H1 (cell line): ENCODE measurements around the gene ZNF407. TPM values are rescaled to one million over a fixed set of nuclear protein-coding genes. Genes with fewer than 3 reads are reported as not detected.

Experiments used
- CTCF ChIA-PET: fragments of 300-600 bp; sonication (Branson Sonifier 250); formaldehyde crosslinking; loops from one replicate; lab custom pipeline; 2021; ENCODE audit not compliant: partially characterized antibody; lab: Charles Lee
- POLR2A ChIA-PET: fragments of 300-600 bp; sonication (Branson Sonifier 250); formaldehyde crosslinking; loops from one replicate; lab custom pipeline; 2021; ENCODE audit warnings: inconsistent platforms; ENCODE audit not compliant: partially characterized antibody; lab: Charles Lee
- DNase-seq, 2 experiments: peaks; one replicate each; pipeline versions ENCODE4 v3.0.0 to v3.0.0-alpha.2; 2010 to 2022; ENCODE audit warnings: low spot score in 2 of 2, low read depth in 1 of 2, mixed read lengths in 1 of 2
- FAIRE-seq: peaks from 2 replicates; lab custom pipeline; 2011; peaks lifted over from hg19 to GRCh38; lab: Jason Lieb, UNC
- H2AFZ ChIP-seq: 2 replicates; pipeline ENCODE4 v1.8.1; 2012; ENCODE audit warnings: low read length, inconsistent platforms
- H2AK5ac ChIP-seq: 2 replicates; pipeline ENCODE4 v1.6.1; 2013; ENCODE audit warnings: low read depth, low read length
- H2BK120ac ChIP-seq: replicated peaks from 2 replicates; pipeline ENCODE3; 2013; ENCODE audit warnings: low read depth, low read length, inconsistent platforms
- H2BK12ac ChIP-seq: 2 replicates; pipeline ENCODE4 v1.6.1; 2013; ENCODE audit warnings: low read depth, low read length
- H2BK15ac ChIP-seq: 2 replicates; pipeline ENCODE4 v1.6.1; 2013; ENCODE audit warnings: low read length
- H2BK20ac ChIP-seq: 2 replicates; pipeline ENCODE4 v1.6.1; 2013; ENCODE audit warnings: low read length
- H2BK5ac ChIP-seq: 2 replicates; pipeline ENCODE4 v1.6.1; 2013; ENCODE audit warnings: low read depth, low read length
- H3K14ac ChIP-seq: 2 replicates; pipeline ENCODE4 v1.6.1; 2013; ENCODE audit warnings: inconsistent platforms; ENCODE audit not compliant: insufficient read length
- H3K18ac ChIP-seq: 2 replicates; pipeline ENCODE4 v1.6.1; 2013; ENCODE audit warnings: low read length; ENCODE audit errors: extremely low read depth
- H3K23ac ChIP-seq: 2 replicates; pipeline ENCODE4 v1.6.1; 2013; ENCODE audit warnings: inconsistent platforms; ENCODE audit not compliant: insufficient read length
- H3K23me2 ChIP-seq: 2 replicates; pipeline ENCODE4 v1.6.1; 2013; ENCODE audit warnings: low read depth, low read length
- H3K27ac ChIP-seq: 2 replicates; pipeline ENCODE4 v1.6.1; 2011; ENCODE audit warnings: low read depth, low read length, inconsistent platforms
- H3K27me3 ChIP-seq, 4 experiments: replicated peaks in 1 of 4; 1 replicate in 1 of 4; 2 replicates in 3 of 4; pipeline versions ENCODE4 v1.6.1 to v1.8.1; 2011 to 2013; ENCODE audit warnings: low read length in 3 of 4, mild to moderate bottlenecking in 3 of 4, inconsistent platforms in 2 of 4, mixed read lengths in 2 of 4, moderate library complexity in 1 of 4; ENCODE audit not compliant: control insufficient read depth in 3 of 4, insufficient read depth in 3 of 4; ENCODE audit errors: extremely low read depth in 1 of 4
- H3K36me3 ChIP-seq, 4 experiments: 2 replicates each; pipeline versions ENCODE4 v1.6.1 to v1.8.1; 2011 to 2013; ENCODE audit warnings: mild to moderate bottlenecking in 4 of 4, low read length in 3 of 4, moderate library complexity in 2 of 4, control low read depth in 1 of 4, inconsistent platforms in 1 of 4; ENCODE audit not compliant: insufficient read depth in 4 of 4, control insufficient read depth in 2 of 4
- H3K4ac ChIP-seq: replicated peaks from 2 replicates; pipeline ENCODE3; 2013; ENCODE audit warnings: low read length, low read depth, mixed read lengths, inconsistent platforms; ENCODE audit not compliant: insufficient read length
- H3K4me1 ChIP-seq, 4 experiments: replicated peaks in 1 of 4; 1 replicate in 1 of 4; 2 replicates in 3 of 4; pipeline versions ENCODE4 v1.6.1 to v1.8.1; 2011 to 2013; ENCODE audit warnings: low read length in 3 of 4, inconsistent platforms in 2 of 4, mixed read lengths in 1 of 4; ENCODE audit not compliant: insufficient read depth in 4 of 4, control insufficient read depth in 3 of 4
- H3K4me2 ChIP-seq, 2 experiments: 2 replicates each; pipeline versions ENCODE4 v1.6.1 to v1.8.1; 2011 to 2013; ENCODE audit warnings: low read depth in 2 of 2, low read length in 2 of 2, control low read depth in 1 of 2, inconsistent platforms in 1 of 2, mild to moderate bottlenecking in 1 of 2; ENCODE audit not compliant: insufficient read depth in 1 of 2
- H3K4me3 ChIP-seq, 4 experiments: fragments of 200-600, 300-600 bp in 1 of 4; sonication (generic), shearing (Covaris generic), sonication (Bioruptor Twin) in 1 of 4; 2 replicates each; pipeline versions ENCODE4 v1.5.1 to v1.8.1; 2011 to 2016; ENCODE audit warnings: low read length in 4 of 4, low read depth in 3 of 4, control low read depth in 2 of 4, inconsistent platforms in 2 of 4, mild to moderate bottlenecking in 2 of 4, mixed read lengths in 1 of 4, moderate library complexity in 1 of 4; ENCODE audit not compliant: insufficient read depth in 2 of 4; ENCODE audit errors: extremely low read depth in 1 of 4
- H3K56ac ChIP-seq: replicated peaks from 2 replicates; pipeline ENCODE3; 2013; ENCODE audit warnings: low read depth, mild to moderate bottlenecking, mixed read lengths, low read length, inconsistent platforms; ENCODE audit not compliant: insufficient read length
- H3K79me1 ChIP-seq: 2 replicates; pipeline ENCODE4 v1.6.1; 2013; ENCODE audit warnings: low read depth, low read length, control low read depth
- H3K79me2 ChIP-seq, 2 experiments: 2 replicates each; pipeline versions ENCODE4 v1.6.1 to v1.8.1; 2012 to 2013; ENCODE audit warnings: low read length in 2 of 2, mild to moderate bottlenecking in 2 of 2, inconsistent platforms in 1 of 2; ENCODE audit not compliant: insufficient read depth in 2 of 2, control insufficient read depth in 1 of 2
- H3K9ac ChIP-seq, 4 experiments: replicated peaks in 1 of 4; 1 replicate in 1 of 4; 2 replicates in 3 of 4; pipeline versions ENCODE4 v1.6.1 to v1.8.1; 2011 to 2013; ENCODE audit warnings: low read depth in 3 of 4, low read length in 3 of 4, control low read depth in 2 of 4, mild to moderate bottlenecking in 2 of 4, moderate library complexity in 2 of 4, inconsistent platforms in 1 of 4; ENCODE audit errors: extremely low read depth in 1 of 4
- H3K9me3 ChIP-seq, 2 experiments: 2 replicates each; pipeline versions ENCODE4 v1.6.1 to v1.8.1; 2012 to 2013; ENCODE audit warnings: mild to moderate bottlenecking in 2 of 2, moderate library complexity in 2 of 2, control low read depth in 1 of 2, inconsistent platforms in 1 of 2, low read depth in 1 of 2, low read length in 1 of 2, mixed read lengths in 1 of 2; ENCODE audit not compliant: insufficient read depth in 2 of 2
- H4K20me1 ChIP-seq, 2 experiments: replicated peaks in 1 of 2; 2 replicates each; pipeline versions ENCODE3 to v1.8.1; 2011 to 2013; ENCODE audit warnings: inconsistent platforms in 2 of 2, low read length in 2 of 2, mild to moderate bottlenecking in 1 of 2; ENCODE audit not compliant: insufficient read depth in 2 of 2, control insufficient read depth in 1 of 2
- H4K5ac ChIP-seq: 2 replicates; pipeline ENCODE4 v1.6.1; 2013; ENCODE audit warnings: low read length, low read depth, mixed read lengths, inconsistent platforms; ENCODE audit not compliant: insufficient read length
- H4K8ac ChIP-seq: 2 replicates; pipeline ENCODE4 v1.8.0; 2013; ENCODE audit warnings: mild to moderate bottlenecking, moderate library complexity, low read length, inconsistent platforms; ENCODE audit not compliant: insufficient read depth; ENCODE audit errors: extremely low read depth
- H4K91ac ChIP-seq: replicated peaks from 2 replicates; pipeline ENCODE3; 2013; ENCODE audit warnings: low read length, mixed read lengths, inconsistent platforms; ENCODE audit not compliant: insufficient read length
- BRCA1 ChIP-seq: IDR thresholded peaks from 2 replicates; pipeline ENCODE4 v1.6.1; 2012; ENCODE audit warnings: low read depth, low read length, improper control_type of control experiment
- CBX5 ChIP-seq: fragments of 300-800, 300-1000 bp; sonication (generic); IDR thresholded peaks from 2 replicates; pipeline ENCODE4 v1.7.1; 2016; ENCODE audit warnings: antibody characterized with exemption, low read length, low read depth
- CEBPB ChIP-seq: IDR thresholded peaks from 2 replicates; pipeline ENCODE4 v1.6.1; 2012; ENCODE audit warnings: low read depth, low read length
- EZH2 ChIP-seq: fragments of 200-600 bp; sonication (generic); IDR thresholded peaks from 2 replicates; pipeline ENCODE4 v1.7.1; 2012; ENCODE audit warnings: low read depth, mild to moderate bottlenecking, moderate library complexity, low read length, inconsistent platforms; ENCODE audit not compliant: severe bottlenecking
- FOSL1 ChIP-seq: IDR thresholded peaks from 2 replicates; pipeline ENCODE4 v1.6.1; 2011; ENCODE audit warnings: mild to moderate bottlenecking, low read depth, low read length, moderate library complexity; ENCODE audit not compliant: insufficient read depth
- JUN ChIP-seq: IDR thresholded peaks from 2 replicates; pipeline ENCODE4 v1.6.1; 2011; ENCODE audit warnings: low read depth, mild to moderate bottlenecking, improper control_type of control experiment, low read length
- JUND ChIP-seq: IDR thresholded peaks from 2 replicates; pipeline ENCODE4 v1.6.1; 2011; ENCODE audit warnings: mild to moderate bottlenecking, improper control_type of control experiment, low read length
- NANOG ChIP-seq: IDR thresholded peaks from 2 replicates; pipeline ENCODE4 v1.6.1; 2011; ENCODE audit warnings: low read length, low read depth, mild to moderate bottlenecking, inconsistent platforms; ENCODE audit not compliant: insufficient read depth, poor library complexity, severe bottlenecking
- RAD21 ChIP-seq, 2 experiments: IDR thresholded peaks in 1 of 2; conservative IDR thresholded peaks in 1 of 2; 2 replicates each; pipeline ENCODE4 v1.6.1; 2011; ENCODE audit warnings: low read depth in 2 of 2, low read length in 2 of 2, improper control_type of control experiment in 1 of 2, inconsistent platforms in 1 of 2, mild to moderate bottlenecking in 1 of 2, moderate library complexity in 1 of 2
- SP4 ChIP-seq: IDR thresholded peaks from 2 replicates; pipeline ENCODE4 v1.6.1; 2012; ENCODE audit warnings: low read length, inconsistent platforms
- TAF7 ChIP-seq: optimal IDR thresholded peaks from 2 replicates; pipeline ENCODE3; 2011; ENCODE audit warnings: low read depth, mild to moderate bottlenecking, inconsistent platforms, low read length, moderate library complexity, borderline replicate concordance
- TCF12 ChIP-seq: IDR thresholded peaks from 2 replicates; pipeline ENCODE4 v1.6.1; 2011; ENCODE audit warnings: low read depth, mild to moderate bottlenecking, low read length
- WGBS, 2 experiments: shearing (Covaris generic) in 1 of 2; methylation state at CpG; one replicate each; pipeline versions ENCODE4 v1.1.6 to v1.1.7; 2013 to 2015; ENCODE audit warnings: low lambda C conversion rate in 2 of 2, mixed read lengths in 2 of 2, inconsistent platforms in 1 of 2, low coverage in 1 of 2, missing lambda C conversion rate in 1 of 2; ENCODE audit not compliant: insufficient replicate concordance in 2 of 2, insufficient coverage in 1 of 2, insufficient read length in 1 of 2; ENCODE audit errors: extremely low coverage in 1 of 2, missing lambda C conversion rate in 1 of 2; 5-methylcytosine and 5-hydroxymethylcytosine counted together
- polyA plus RNA-seq, 7 experiments: library from polyadenylated mRNA; depleted of rRNA in 3 of 7; stranded (reverse) in 5 of 7; unstranded in 2 of 7; fragments of >200 nt in 5 of 7; fragments of 200-250 nt in 2 of 7; gene quantifications; 1 replicate in 5 of 7; 2 replicates in 1 of 7; 4 replicates in 1 of 7; pipeline versions ENCODE4 v1.2.1 to v1.2.3, GENCODE V29; 2011 to 2013; ENCODE audit warnings: missing spikeins in 2 of 7, mixed read lengths in 2 of 7
- total RNA-seq: library from RNA; stranded (reverse); fragmentation: NEBNext Ultra II Directional; extraction: Animal tissue kit (Norgen Biotek cat#: 25700); gene quantifications from 2 replicates; pipeline ENCODE4 v1.2.1, GENCODE V29; 2021

The ZNF407 gene
- total and polyA plus RNA-seq, 2 of the 8 experiments (the other 6 are each of a cell fraction or from before 2014, with no cell fraction given), result 1.5 to 6.8 TPM

DNA sequence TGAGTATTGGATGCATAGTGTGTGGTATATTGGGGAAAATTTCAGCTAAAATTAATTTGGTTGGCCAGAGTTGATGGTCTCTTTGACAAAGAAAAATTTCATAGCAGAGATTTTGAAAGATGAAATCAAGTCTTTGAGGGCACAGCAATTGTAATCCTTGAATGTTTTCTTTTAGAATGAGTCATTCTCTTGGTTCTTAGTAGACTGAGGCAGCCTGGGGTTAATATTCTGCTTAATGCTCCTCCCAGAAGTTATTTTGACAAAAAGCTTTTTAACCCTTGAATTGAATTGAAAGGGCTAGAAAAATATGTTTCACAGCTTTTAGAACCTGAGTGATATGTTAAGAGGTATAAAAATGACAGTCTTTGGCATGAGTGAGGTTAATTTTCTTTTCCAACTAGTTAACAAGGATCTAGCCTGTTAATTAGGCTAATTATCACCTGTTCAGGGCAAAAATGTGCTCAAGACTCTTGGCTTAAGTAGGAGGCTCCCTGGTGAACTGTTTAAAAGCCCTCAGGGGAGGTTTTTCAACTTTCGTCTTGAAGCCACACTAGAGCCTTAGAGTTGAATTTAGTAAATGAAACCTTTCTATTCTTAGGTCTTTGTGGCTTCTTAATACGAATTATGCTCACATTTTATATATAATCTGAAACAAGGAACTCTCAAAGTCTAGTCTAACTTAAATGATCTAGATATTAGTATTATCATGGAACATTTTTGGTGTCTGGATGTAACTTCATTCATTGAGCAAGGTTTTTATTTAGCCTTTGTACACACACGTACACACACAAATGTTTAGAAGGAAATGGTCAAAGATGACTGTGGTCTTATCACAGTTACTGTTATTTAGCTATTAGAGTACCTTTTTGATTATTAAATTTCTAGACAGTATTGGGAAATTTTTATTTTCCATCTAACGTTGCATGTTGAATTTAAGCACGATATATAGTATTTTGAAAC is 272.5 kb downstream of the ZNF407 start:
- Histone ChIP-seq H3K9me3 (no peaks in the 10 kb centered on the region), H3K27ac (no peak overlapping the region), H3K4me3 (no peak overlapping the region), H4K5ac (no peak overlapping the region), H2BK120ac (no peak overlapping the region), H3K23me2 (no peaks in the 10 kb centered on the region), H3K4me1 (peaks cover 3 to 7% (median 4%) of the 10 kb centered on the region in 4 experiments; a peak in 4 of 7 replicates), H3K4ac (no peak overlapping the region), H4K8ac (no peak overlapping the region), H2AK5ac (no peak overlapping the region), H3K14ac (no peak overlapping the region), H4K20me1 (no peaks in the 10 kb centered on the region), H3K79me2 (no peaks in the 10 kb centered on the region), H3K79me1 (no peaks in the 10 kb centered on the region), H3K23ac (no peak overlapping the region), H3K18ac (no peak overlapping the region), H3K36me3 (no peaks in the 10 kb centered on the region), H4K91ac (no peak overlapping the region), H3K4me2 (no peak overlapping the region), H3K9ac (no peak overlapping the region), H2BK5ac (no peak overlapping the region), H2BK12ac (no peak overlapping the region), H2BK20ac (no peak overlapping the region), H3K56ac (no peak overlapping the region), H3K27me3 (no peaks in the 10 kb centered on the region), H2AFZ (no peak overlapping the region), H2BK15ac (no peak overlapping the region)
- CTCF ChIA-PET, result interaction anchor here (1.0 to 1.3 kb wide), 2 partner anchors 15 to 50 kb away, joined by 3 read pairs; no protein-coding TSS in a partner anchor
- POLR2A ChIA-PET, result no interaction called here
- 83% methylated on average over 5 of the region's 5 CpGs; no CpG with 5 or more reads in 1 of the 2 experiments for WGBS, 2 experiments
- DNase-seq, result no peak
- no peak for FAIRE-seq
- TF ChIP-seq NANOG, result no peak
- TF ChIP-seq EZH2, result no peak
- no peak for TF ChIP-seq TAF7
- TF ChIP-seq CBX5, result no peak
- TF ChIP-seq BRCA1, result no peak
- TF ChIP-seq SP4, result no peak
- TF ChIP-seq TCF12, result no peak
- no peak for TF ChIP-seq FOSL1
- no peak for TF ChIP-seq JUND
- TF ChIP-seq JUN, result no peak
- no peak for TF ChIP-seq RAD21 (IDR thresholded peaks at IDR 0.05 in 1 of 2, conservative IDR thresholded peaks at IDR 0.05 in 1 of 2; ENCODE audit: low read depth in 2 of 2, low read length in 2 of 2)
- no peak for TF ChIP-seq CEBPB
